Testis (tissue), 3 donors: Measurements from ENCODE around the gene COPS9. TPM values are rescaled to one million over a fixed set of nuclear protein-coding genes. Genes with fewer than 3 reads are reported as not detected.

ENCODE experiments used
- DNase-seq: peaks from one replicate; pipeline ENCODE4 v3.0.0-alpha.2; 2019
- H3K27ac ChIP-seq, 2 donors: fragments of 200-600 bp; sonication (generic); one replicate each; pipeline ENCODE4 v1.5.1; 2019
- H3K27me3 ChIP-seq: fragments of 200-600 bp; sonication (generic); one replicate; pipeline ENCODE4 v1.5.1; 2019
- H3K36me3 ChIP-seq: fragments of 200-600 bp; sonication (generic); one replicate; pipeline ENCODE4 v1.5.1; 2017; ENCODE audit warnings: low read depth; ENCODE audit errors: missing control alignments
- H3K4me1 ChIP-seq: fragments of 200-600 bp; sonication (generic); one replicate; pipeline ENCODE4 v1.5.1; 2019
- H3K4me3 ChIP-seq, 2 donors: fragments of 200-600 bp; sonication (generic); one replicate each; pipeline ENCODE4 v1.5.1; 2017 to 2019
- H3K9me3 ChIP-seq: fragments of 200-600 bp; sonication (generic); one replicate; pipeline ENCODE4 v1.5.1; 2017
- CTCF ChIP-seq, 3 experiments: fragments of 450-650 bp in 2 of 3; fragments of 200-600 bp in 1 of 3; sonication (generic) in 1 of 3; IDR thresholded peaks; one replicate each; pipeline ENCODE4 v1.5.1; 2016 to 2019; ENCODE audit warnings: antibody characterized with exemption in 3 of 3, mild to moderate bottlenecking in 2 of 3, moderate library complexity in 1 of 3
- POLR2A ChIP-seq: fragments of 450-650 bp; IDR thresholded peaks from one replicate; pipeline ENCODE4 v1.6.1; 2017; ENCODE audit warnings: antibody characterized with exemption, mild to moderate bottlenecking, moderate library complexity
- WGBS, 2 donors: methylation state at CpG; one replicate each; pipeline ENCODE4 v1.1.5; 2018; 5-methylcytosine and 5-hydroxymethylcytosine counted together
- intact Hi-C: fragments of 100-400 bp; cut with DNase I; formaldehyde crosslinking; loops from one replicate; pipeline ENCODE4 v1.15.1; 2023; ENCODE audit warnings: low total_unique reads
- polyA plus RNA-seq: library from polyadenylated mRNA; stranded (reverse); fragments of 350-450 nt; fragmentation: Illumina TruSeq; extraction: RNeasy Lipid Tissue Mini Kit (QIAGEN cat#74804); gene quantifications from one replicate; pipeline ENCODE4 v1.2.3, GENCODE V29; 2014; ENCODE audit warnings: low read depth, low replicate concordance; ENCODE audit not compliant: insufficient read depth
- total RNA-seq, 2 donors: library from RNA; depleted of rRNA; stranded (reverse); fragments of >200 nt; gene quantifications; one replicate each; pipeline ENCODE4 v1.2.3, GENCODE V29; 2016

COPS9 gene
- total and polyA plus RNA-seq, 3 donors from 2014 or later, result 167 to 201 (median 170) TPM

GRCh38 chr2:240106765-240107476 is 29.2 kb downstream of the COPS9 start:
- TF ChIP-seq POLR2A, result no peak
- no peaks in the 10 kb centered on the region for H3K4me1 ChIP-seq
- intact Hi-C loops, result no loop called here
- no peaks in the 10 kb centered on the region for H3K27me3 ChIP-seq
- H3K36me3 ChIP-seq, result no peaks in the 10 kb centered on the region
- H3K9me3 ChIP-seq, result no peaks in the 10 kb centered on the region
- WGBS, 2 donors, result 72 to 80% methylated on average over 9 to 17 of the region's 17 CpGs
- no peak overlapping the region for H3K4me3 ChIP-seq
- H3K27ac ChIP-seq, result no peak overlapping the region
- no peak for DNase-seq

GRCh38 chr2:240105982-240106381 is 30.1 kb downstream of the COPS9 start:
- H3K27ac ChIP-seq, result no peak overlapping the region

GRCh38 chr2:240103136-240103535 is 33.0 kb downstream of the COPS9 start:
- H3K27ac ChIP-seq, result no peak overlapping the region
- H3K27me3 ChIP-seq, result no peaks in the 10 kb centered on the region
- 73 to 84% methylated on average over 4 of the region's 4 CpGs for whole genome bisulfite sequencing, 2 donors
- H3K4me1 ChIP-seq, result no peaks in the 10 kb centered on the region
- TF ChIP-seq CTCF (IDR thresholded peaks at IDR 0.05), result no peak
- TF ChIP-seq POLR2A, result no peak
- H3K4me3 ChIP-seq, result no peak overlapping the region
- no peak for DNase-seq
- no peaks in the 10 kb centered on the region for H3K9me3 ChIP-seq
- no peaks in the 10 kb centered on the region for H3K36me3 ChIP-seq
- intact Hi-C loops, result no loop called here

More at GRCh38 chr2:240105982-240106381, 30.1 kb downstream of the COPS9 start:
- no peak for DNase-seq
- no peaks in the 10 kb centered on the region for H3K4me1 ChIP-seq
- TF ChIP-seq CTCF (IDR thresholded peaks at IDR 0.05) (no peak), POLR2A (no peak)
- H3K27me3 ChIP-seq, result no peaks in the 10 kb centered on the region
- intact Hi-C loops, result no loop called here
- H3K9me3 ChIP-seq, result no peaks in the 10 kb centered on the region
- WGBS, 2 donors, result 87 to 88% methylated on average over 1 to 11 of the region's 11 CpGs
- no peak overlapping the region for H3K4me3 ChIP-seq
- no peaks in the 10 kb centered on the region for H3K36me3 ChIP-seq

- WGBS, 2 donors, result 65 to 69% methylated on average over 2 of the region's 2 CpGs
- H3K4me1 ChIP-seq, result no peaks in the 10 kb centered on the region
- no peaks in the 10 kb centered on the region for H3K27me3 ChIP-seq
- no peak for DNase-seq
- H3K27ac ChIP-seq, result no peak overlapping the region
- no peak for TF ChIP-seq CTCF (IDR thresholded peaks at IDR 0.05)
- no peak for TF ChIP-seq POLR2A
- no peak overlapping the region for H3K4me3 ChIP-seq
- no peaks in the 10 kb centered on the region for H3K36me3 ChIP-seq
- intact Hi-C loops, result no loop called here
- no peaks in the 10 kb centered on the region for H3K9me3 ChIP-seq
These were observed 37.8 kb downstream of the COPS9 start for GRCh38 chr2:240098349-240098748.

GRCh38 chr2:240095556-240096523 is 40.3 kb downstream of the COPS9 start:
- TF ChIP-seq POLR2A, result no peak
- TF ChIP-seq CTCF (IDR thresholded peaks at IDR 0.05), result no peak
- Histone ChIP-seq H3K36me3 (no peaks in the 10 kb centered on the region), H3K27me3 (no peaks in the 10 kb centered on the region), H3K27ac (no peak overlapping the region), H3K4me1 (no peaks in the 10 kb centered on the region), H3K4me3 (peak overlapping the region in 1 of 2 donors; percentile 1), H3K9me3 (no peaks in the 10 kb centered on the region)
- 3 to 6% methylated on average over 26 to 43 of the region's 43 CpGs for WGBS, 2 donors
- DNase-seq, result no peak
- intact Hi-C loops, result no loop called here
